ENCODE measurements around the gene NAP1L4. TPM values are rescaled to one million over a fixed set of nuclear protein-coding genes. Genes with fewer than 3 reads are reported as not detected.

The NAP1L4 gene
- total RNA-seq, 1 donor from 2014 or later = 263 TPM

DNA sequence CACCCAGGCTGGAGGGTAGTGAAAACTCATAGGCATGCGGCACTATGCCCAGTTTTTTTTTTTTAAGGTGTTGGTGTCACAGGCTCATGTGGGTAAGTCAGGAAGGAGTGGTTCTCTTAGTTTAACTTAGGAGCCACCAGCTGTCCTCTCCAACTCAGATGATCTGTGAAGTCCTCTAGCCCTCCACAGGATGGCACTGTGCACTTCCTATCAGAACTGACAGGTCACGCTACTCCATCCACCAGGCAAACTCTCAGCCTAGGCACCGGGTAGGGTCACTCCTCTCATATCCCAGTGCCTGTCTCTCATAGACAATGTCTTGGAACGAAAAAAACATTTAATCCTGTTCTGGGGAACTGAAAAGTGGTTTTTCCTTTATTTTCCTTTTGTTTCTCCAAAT is 16.5 kb downstream of the NAP1L4 start:
- Mint-ChIP-seq H3K9me3 (no peaks in the 10 kb centered on the region), H3K36me3 (ENCODE audit: low read depth) (peaks cover 63% of the 10 kb centered on the region)

DNA sequence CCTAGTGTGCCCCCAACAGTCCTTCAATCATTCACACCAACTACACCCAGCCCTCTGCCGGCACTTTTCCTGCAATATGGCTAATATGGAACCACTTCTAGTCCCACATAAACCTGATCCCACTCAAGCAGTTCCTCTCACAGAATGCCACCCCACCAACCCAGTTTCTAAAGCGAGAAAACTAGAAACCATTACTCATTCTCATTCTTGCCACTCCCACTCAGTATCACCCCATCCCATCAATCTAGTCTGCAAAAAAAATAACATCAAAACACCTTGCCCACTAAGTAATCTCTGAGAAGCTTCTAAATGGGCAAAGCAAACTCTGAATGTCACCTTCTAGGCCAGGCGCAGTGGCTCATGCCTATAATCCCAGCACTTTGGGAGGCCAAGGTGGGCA is 17.9 kb downstream of the NAP1L4 start:
- Mint-ChIP-seq H3K27ac (peak overlapping the region; percentile 10), H3K27me3 (no peaks in the 10 kb centered on the region), H3K36me3 (ENCODE audit: low read depth) (peaks cover 73% of the 10 kb centered on the region), H3K4me3 (no peak overlapping the region), H3K4me1 (peaks cover 24% of the 10 kb centered on the region), H3K9me3 (no peaks in the 10 kb centered on the region)
- no peak for DNase-seq
- intact Hi-C loops (cut with micrococcal nuclease) = loop anchor here (2.0 kb wide), 2 partner anchors 15 to 117 kb away; no protein-coding TSS in a partner anchor

More for the DNA sequence above, 16.5 kb downstream of the NAP1L4 start:
- intact Hi-C loops (cut with micrococcal nuclease) = loop anchor here (1.0 to 5.0 kb wide), 4 partner anchors 13 to 115 kb away; no protein-coding TSS in a partner anchor
- Mint-ChIP-seq H3K27me3 (no peaks in the 10 kb centered on the region), H3K4me3 (no peak overlapping the region), H3K27ac (peak overlapping the region; percentile 74), H3K4me1 (peaks cover 24% of the 10 kb centered on the region)
- peak; percentile 82 for DNase-seq

DNA sequence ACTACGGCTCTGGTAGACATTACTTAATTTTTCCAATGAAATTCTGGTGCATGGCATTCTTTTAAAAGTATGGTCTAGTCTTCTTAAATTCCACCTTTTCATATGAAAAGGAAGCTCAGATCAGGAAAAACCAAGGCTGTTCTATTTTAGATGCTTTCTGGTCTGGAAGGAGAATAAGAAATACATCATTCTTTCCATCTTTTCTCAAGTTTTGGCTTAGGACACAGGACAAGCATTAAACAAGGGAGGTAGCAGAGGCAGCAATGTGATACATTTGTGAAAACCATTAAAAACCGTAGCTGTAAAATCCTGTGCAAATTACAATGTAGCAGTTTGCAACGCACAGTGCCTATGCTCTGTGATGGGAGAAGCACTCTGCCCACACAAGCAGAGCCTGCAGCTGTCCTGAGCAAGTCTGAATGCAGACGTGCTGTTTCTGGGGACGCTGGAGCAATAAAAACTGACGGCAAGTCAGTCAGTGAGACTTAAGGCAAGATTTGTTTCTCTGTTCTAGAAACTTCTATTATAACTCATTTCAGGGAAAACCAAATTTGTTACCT is 23.7 kb downstream of the NAP1L4 start:
- H3K9me3 Mint-ChIP-seq = no peaks in the 10 kb centered on the region
- DNase-seq = no peak
- H3K27ac Mint-ChIP-seq = no peak overlapping the region
- intact Hi-C loops (cut with micrococcal nuclease) = no loop called here
- H3K4me3 Mint-ChIP-seq = no peak overlapping the region
- peaks cover 88% of the 10 kb centered on the region for H3K36me3 Mint-ChIP-seq (ENCODE audit: low read depth)
- H3K27me3 Mint-ChIP-seq = no peaks in the 10 kb centered on the region
- peaks cover 14% of the 10 kb centered on the region for H3K4me1 Mint-ChIP-seq

- Mint-ChIP-seq H3K4me3 (no peak overlapping the region), H3K9me3 (no peaks in the 10 kb centered on the region), H3K27me3 (no peaks in the 10 kb centered on the region), H3K36me3 (ENCODE audit: low read depth) (peaks cover 86% of the 10 kb centered on the region), H3K4me1 (peaks cover 29% of the 10 kb centered on the region), H3K27ac (no peak overlapping the region)
- no peak for DNase-seq
- intact Hi-C loops (cut with micrococcal nuclease) = no loop called here
Observed at GRCh38 chr11:2964782-2965181, 27.3 kb downstream of the NAP1L4 start.

DNA sequence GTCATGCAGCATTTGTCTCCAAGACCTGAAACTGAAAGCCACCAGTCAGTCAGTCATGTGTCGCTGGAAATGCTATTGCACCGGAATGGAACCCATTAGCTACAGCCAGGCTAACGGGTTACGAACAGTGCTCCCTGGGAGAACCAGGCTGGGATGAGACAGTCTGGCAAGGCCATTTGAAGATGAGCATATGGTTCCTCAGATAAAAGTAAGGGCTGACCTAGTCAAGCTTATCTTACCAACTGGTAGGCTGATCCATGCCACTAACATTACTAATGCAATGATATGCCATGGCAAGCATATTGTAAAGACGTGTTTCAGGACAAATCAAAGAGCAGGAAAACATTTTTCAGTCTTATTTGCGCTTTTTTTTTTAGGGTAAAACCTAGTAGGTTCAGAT is 28.4 kb downstream of the NAP1L4 start:
- Mint-ChIP-seq H3K27me3 (no peaks in the 10 kb centered on the region), H3K27ac (peak overlapping the region; percentile 53), H3K36me3 (ENCODE audit: low read depth) (peaks cover 87% of the 10 kb centered on the region), H3K9me3 (no peaks in the 10 kb centered on the region), H3K4me1 (peaks cover 33% of the 10 kb centered on the region), H3K4me3 (no peak overlapping the region)
- intact Hi-C loops (cut with micrococcal nuclease) = no loop called here
- no peak for DNase-seq

DNA sequence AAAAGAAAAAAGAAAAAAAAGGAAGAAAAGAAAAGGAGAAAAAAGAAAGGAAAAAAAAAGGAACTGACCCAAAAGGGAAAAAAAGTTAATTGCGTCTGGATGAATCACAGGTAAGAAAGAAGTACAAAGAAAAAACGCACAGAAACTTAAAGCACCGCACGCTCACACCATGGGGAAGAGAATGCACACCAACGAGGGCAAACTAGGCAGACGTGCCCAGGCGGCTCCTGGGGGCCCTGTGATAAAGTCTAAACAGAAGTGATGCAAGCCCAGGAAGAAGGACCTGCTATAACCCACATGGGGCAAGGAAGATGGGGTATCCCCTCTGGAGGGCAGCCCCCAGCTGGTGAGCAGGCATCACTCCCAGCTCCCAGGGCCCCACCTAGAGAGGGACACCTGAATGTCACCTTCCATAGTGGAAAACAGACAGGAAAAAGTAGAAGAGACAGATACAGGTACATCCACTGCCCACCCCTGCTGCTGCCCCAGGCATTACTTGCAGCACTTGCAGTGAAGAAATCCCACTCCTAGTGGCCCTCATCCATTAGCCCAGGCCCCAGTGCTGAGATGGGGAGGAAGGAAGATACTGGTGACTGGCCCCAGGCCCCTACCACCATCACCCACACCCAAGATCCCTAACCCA is 28.9 kb downstream of the NAP1L4 start:
- Mint-ChIP-seq H3K27ac (peak overlapping the region; percentile 53), H3K9me3 (no peaks in the 10 kb centered on the region), H3K27me3 (no peaks in the 10 kb centered on the region), H3K4me3 (no peak overlapping the region), H3K4me1 (peaks cover 33% of the 10 kb centered on the region), H3K36me3 (ENCODE audit: low read depth) (peaks cover 88% of the 10 kb centered on the region)
- intact Hi-C loops (cut with micrococcal nuclease) = no loop called here
- DNase-seq = no peak

DNA sequence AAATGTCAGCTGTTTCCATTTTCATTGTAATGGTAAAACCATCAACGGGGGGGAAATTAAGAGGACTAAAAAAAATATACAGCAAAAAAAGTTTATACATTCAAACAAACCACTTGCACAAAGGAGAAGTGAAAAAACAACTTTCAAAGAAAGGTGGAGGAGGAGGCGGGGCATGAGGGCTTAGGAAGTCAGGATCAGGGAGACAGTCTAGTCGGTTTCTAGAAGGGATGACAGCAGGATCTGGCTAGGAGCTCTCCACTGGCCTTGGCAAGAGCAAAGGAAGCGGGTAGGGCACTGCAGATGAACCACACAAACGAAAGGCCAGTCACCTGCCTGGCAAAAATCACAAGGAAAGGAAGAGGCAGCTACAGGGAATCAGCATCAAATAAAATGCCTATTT is 31.0 kb downstream of the NAP1L4 start:
- Mint-ChIP-seq H3K9me3 (no peaks in the 10 kb centered on the region), H3K4me1 (peaks cover 26% of the 10 kb centered on the region), H3K4me3 (no peak overlapping the region), H3K27me3 (no peaks in the 10 kb centered on the region), H3K27ac (peak overlapping the region; percentile 39), H3K36me3 (ENCODE audit: low read depth) (peaks cover 82% of the 10 kb centered on the region)
- intact Hi-C loops (cut with micrococcal nuclease) = no loop called here
- no peak for DNase-seq

DNA sequence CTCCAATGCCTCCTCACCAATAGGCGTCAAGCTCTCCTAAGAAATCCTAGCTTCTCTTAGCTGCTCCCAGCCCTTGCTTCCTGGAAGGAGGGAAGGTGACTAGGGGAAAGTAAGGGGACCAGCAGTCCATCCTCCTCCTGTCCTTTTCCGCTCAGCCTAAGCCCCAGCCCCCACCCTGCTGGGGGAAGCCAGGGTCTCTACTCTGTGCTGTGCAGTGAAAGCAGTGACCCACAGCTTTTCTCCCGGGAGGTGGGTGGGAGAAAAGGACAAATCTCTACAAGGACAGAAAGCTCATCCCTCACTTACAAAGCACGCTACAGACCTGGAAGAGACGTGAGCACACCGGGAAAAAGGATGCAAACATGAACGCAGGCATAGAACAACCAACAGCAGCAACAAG is 32.0 kb downstream of the NAP1L4 start:
- no peak for DNase-seq
- Mint-ChIP-seq H3K4me1 (peaks cover 28% of the 10 kb centered on the region), H3K9me3 (no peaks in the 10 kb centered on the region), H3K4me3 (no peak overlapping the region), H3K27ac (no peak overlapping the region), H3K36me3 (ENCODE audit: low read depth) (peaks cover 82% of the 10 kb centered on the region), H3K27me3 (no peaks in the 10 kb centered on the region)
- intact Hi-C loops (cut with micrococcal nuclease) = no loop called here

- peaks cover 31% of the 10 kb centered on the region for H3K4me1 Mint-ChIP-seq
- peaks cover 79% of the 10 kb centered on the region for H3K36me3 Mint-ChIP-seq (ENCODE audit: low read depth)
- no peak for DNase-seq
- H3K27ac Mint-ChIP-seq = no peak overlapping the region
- no peak overlapping the region for H3K4me3 Mint-ChIP-seq
- H3K27me3 Mint-ChIP-seq = no peaks in the 10 kb centered on the region
- no peaks in the 10 kb centered on the region for H3K9me3 Mint-ChIP-seq
- intact Hi-C loops (cut with micrococcal nuclease) = no loop called here
Observed at GRCh38 chr11:2958251-2958650, 33.9 kb downstream of the NAP1L4 start.

DNA sequence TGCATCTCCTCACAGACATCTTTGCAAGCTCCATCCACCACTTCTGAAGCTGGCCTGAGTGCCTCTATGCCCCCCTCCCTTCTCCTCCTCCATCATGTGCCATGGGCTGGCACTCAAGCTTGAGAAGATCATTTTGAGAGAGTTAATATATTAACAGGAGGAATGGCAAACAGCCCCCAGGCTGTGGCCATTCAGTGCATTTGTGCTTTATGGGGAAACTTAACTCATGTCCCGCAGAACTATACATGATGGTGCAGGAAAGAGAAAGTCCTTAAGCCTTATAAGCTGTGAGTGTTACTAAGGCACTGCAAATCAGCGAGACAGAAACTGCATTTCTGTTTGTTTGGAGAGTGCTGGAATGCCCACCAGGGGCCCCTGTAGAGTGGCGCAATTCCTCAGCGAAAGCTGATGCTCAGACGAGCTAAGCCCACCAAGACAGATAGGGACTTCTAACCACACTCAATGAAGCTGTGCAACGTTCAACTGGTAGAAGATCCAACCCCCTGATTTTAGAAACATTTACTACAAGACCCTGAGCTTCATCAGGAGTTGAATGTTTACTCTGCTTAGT is 36.1 kb downstream of the NAP1L4 start:
- no peak overlapping the region for H3K27ac Mint-ChIP-seq
- H3K27me3 Mint-ChIP-seq = no peaks in the 10 kb centered on the region
- H3K4me1 Mint-ChIP-seq = peaks cover 40% of the 10 kb centered on the region
- no peaks in the 10 kb centered on the region for H3K9me3 Mint-ChIP-seq
- DNase-seq = no peak
- H3K4me3 Mint-ChIP-seq = no peak overlapping the region
- intact Hi-C loops (cut with micrococcal nuclease) = no loop called here
- H3K36me3 Mint-ChIP-seq (ENCODE audit: low read depth) = peaks cover 81% of the 10 kb centered on the region

DNA sequence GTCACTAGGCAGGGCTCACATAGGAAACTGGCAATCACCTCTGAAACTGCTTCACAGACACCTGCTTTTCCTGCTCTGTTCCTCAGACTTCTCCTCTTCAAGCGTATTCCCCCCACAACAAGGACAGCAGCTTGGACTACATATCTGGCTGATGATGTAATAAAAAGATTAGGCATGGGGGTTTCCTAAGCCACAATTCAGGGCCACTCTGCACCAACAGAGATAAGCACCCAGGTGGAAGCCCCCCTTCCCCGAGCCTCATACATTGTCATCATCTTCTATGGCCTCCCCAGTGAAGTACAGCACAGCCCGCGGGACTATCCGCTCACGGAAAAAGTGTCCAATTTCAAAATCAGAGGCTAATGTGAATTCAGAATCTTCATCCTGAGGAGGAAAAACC is 37.9 kb downstream of the NAP1L4 start:
- Mint-ChIP-seq H3K4me1 (peaks cover 37% of the 10 kb centered on the region), H3K27ac (peak overlapping the region; percentile 5)
- intact Hi-C loops (cut with micrococcal nuclease) = no loop called here

DNA sequence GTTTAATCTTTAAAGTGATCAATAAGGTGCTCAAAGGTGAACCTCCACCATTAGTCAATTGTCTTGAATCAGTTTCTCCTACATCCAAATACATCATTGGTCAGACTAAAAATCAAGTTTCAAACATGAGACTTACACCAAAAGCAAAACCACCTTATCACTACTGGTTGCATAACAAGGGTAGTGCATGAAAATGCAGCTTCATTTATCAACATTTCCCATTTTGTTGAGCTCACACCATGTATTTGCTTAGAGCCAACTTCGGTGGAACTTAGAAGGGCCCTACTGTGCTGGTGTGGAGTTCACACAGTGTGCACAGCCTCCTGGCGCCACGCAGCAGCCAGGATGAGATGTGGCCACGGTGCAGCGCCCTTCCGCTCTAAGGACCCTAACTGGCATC is 39.8 kb downstream of the NAP1L4 start:
- H3K27me3 Mint-ChIP-seq = no peaks in the 10 kb centered on the region
- H3K36me3 Mint-ChIP-seq (ENCODE audit: low read depth) = peaks cover 84% of the 10 kb centered on the region
- intact Hi-C loops (cut with micrococcal nuclease) = no loop called here
- H3K9me3 Mint-ChIP-seq = no peaks in the 10 kb centered on the region
- no peak for DNase-seq
- H3K27ac Mint-ChIP-seq = peak overlapping the region; percentile 23
- H3K4me1 Mint-ChIP-seq = peaks cover 44% of the 10 kb centered on the region
- no peak overlapping the region for H3K4me3 Mint-ChIP-seq

More for the DNA sequence above, 37.9 kb downstream of the NAP1L4 start:
- Mint-ChIP-seq H3K4me3 (no peak overlapping the region), H3K9me3 (no peaks in the 10 kb centered on the region), H3K27me3 (no peaks in the 10 kb centered on the region), H3K36me3 (ENCODE audit: low read depth) (peaks cover 81% of the 10 kb centered on the region)
- no peak for DNase-seq

GRCh38 chr11:2951231-2952110 is 40.7 kb downstream of the NAP1L4 start:
- Mint-ChIP-seq H3K9me3 (no peaks in the 10 kb centered on the region), H3K36me3 (ENCODE audit: low read depth) (peaks cover 82% of the 10 kb centered on the region), H3K27me3 (no peaks in the 10 kb centered on the region), H3K4me3 (no peak overlapping the region), H3K4me1 (peaks cover 49% of the 10 kb centered on the region), H3K27ac (peak overlapping the region; percentile 49)
- intact Hi-C loops (cut with micrococcal nuclease) = no loop called here
- no peak for DNase-seq

DNA sequence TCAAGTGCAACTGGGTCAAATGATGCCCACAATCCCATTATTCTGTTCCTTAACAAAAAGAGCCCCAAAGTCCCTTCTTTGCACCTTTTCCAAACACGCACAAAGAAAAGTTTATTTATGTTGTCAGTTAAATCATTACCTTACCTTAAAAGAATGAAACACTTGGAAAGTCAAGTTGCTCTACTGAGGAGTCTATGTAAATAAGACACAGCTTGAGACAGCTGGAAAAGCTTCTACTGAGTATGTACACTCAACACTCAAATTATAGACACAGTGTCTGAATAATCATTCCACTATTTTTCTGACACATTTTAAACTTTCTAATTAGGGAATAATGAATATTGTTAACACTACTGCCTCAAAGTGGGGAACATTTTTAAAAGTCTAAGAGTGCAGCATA is 41.3 kb downstream of the NAP1L4 start:
- H3K36me3 Mint-ChIP-seq (ENCODE audit: low read depth) = peaks cover 80% of the 10 kb centered on the region
- H3K27me3 Mint-ChIP-seq = no peaks in the 10 kb centered on the region
- H3K9me3 Mint-ChIP-seq = no peaks in the 10 kb centered on the region
- H3K4me3 Mint-ChIP-seq = no peak overlapping the region
- intact Hi-C loops (cut with micrococcal nuclease) = no loop called here
- no peak overlapping the region for H3K27ac Mint-ChIP-seq
- H3K4me1 Mint-ChIP-seq = peaks cover 56% of the 10 kb centered on the region
- no peak for DNase-seq
